GM23338 (cell line): ENCODE results near the gene ESR2. TPM values are rescaled to one million over a fixed set of nuclear protein-coding genes. Genes with fewer than 3 reads are reported as not detected.
A peak's percentile ranks its signal among the peaks of the same experiment; 100 is the strongest.

Experiments
- ATAC-seq: fragments of 200-7000 bp; cut with Tn5 transposase; 3 replicates; pipeline ENCODE4 v1.9.1; 2020
- DNase-seq: peaks from one replicate; pipeline ENCODE4 v3.0.0-alpha.2; 2015; ENCODE audit warnings: low spot score
- H2AFZ ChIP-seq: fragments of 200-600 bp; sonication (generic); 2 replicates; pipeline ENCODE4 v1.8.0; 2016; ENCODE audit warnings: antibody characterized with exemption, mild to moderate bottlenecking, moderate library complexity
- H3F3A ChIP-seq: fragments of 200-600 bp; sonication (generic); replicated peaks from 2 replicates; pipeline ENCODE4 v1.8.0; 2017; ENCODE audit warnings: antibody characterized with exemption, mixed run types, low read depth
- H3K27ac ChIP-seq: fragments of 200-600 bp; sonication (generic); 2 replicates; pipeline ENCODE4 v1.6.1; 2016; ENCODE audit warnings: low read depth
- H3K27me3 ChIP-seq: fragments of 200-600 bp; sonication (generic); 2 replicates; pipeline ENCODE4 v1.8.0; 2016; ENCODE audit warnings: mild to moderate bottlenecking, mixed run types, moderate library complexity; ENCODE audit not compliant: insufficient read depth
- H3K36me3 ChIP-seq: fragments of 200-600 bp; sonication (generic); 2 replicates; pipeline ENCODE4 v1.8.0; 2016; ENCODE audit warnings: mild to moderate bottlenecking; ENCODE audit not compliant: insufficient read depth
- H3K4me1 ChIP-seq: fragments of 200-600 bp; sonication (generic); 2 replicates; pipeline ENCODE4 v1.8.0; 2016; ENCODE audit warnings: mild to moderate bottlenecking, moderate library complexity; ENCODE audit not compliant: insufficient read depth
- H3K4me2 ChIP-seq: fragments of 200-600 bp; sonication (generic); 2 replicates; pipeline ENCODE4 v1.7.1; 2017; ENCODE audit warnings: mixed run types
- H3K4me3 ChIP-seq: fragments of 200-600 bp; sonication (generic); 2 replicates; pipeline ENCODE4 v1.6.1; 2016; ENCODE audit warnings: mixed run types
- H3K79me2 ChIP-seq: fragments of 200-600 bp; sonication (generic); replicated peaks from 2 replicates; pipeline ENCODE4 v1.8.0; 2017; ENCODE audit warnings: mild to moderate bottlenecking; ENCODE audit not compliant: insufficient read depth
- H3K9me2 ChIP-seq: fragments of 200-600 bp; sonication (generic); 2 replicates; pipeline ENCODE4 v1.8.0; 2017; ENCODE audit not compliant: insufficient read depth
- H4K20me1 ChIP-seq: fragments of 200-600 bp; sonication (generic); replicated peaks from 2 replicates; pipeline ENCODE4 v1.8.0; 2017; ENCODE audit warnings: mild to moderate bottlenecking; ENCODE audit not compliant: insufficient read depth
- H3K27ac Mint-ChIP-seq: 2 replicates; pipeline ENCODE4 v1.8.0; 2020; ENCODE audit warnings: inconsistent platforms, mild to moderate bottlenecking, moderate library complexity, mixed read lengths
- H3K27me3 Mint-ChIP-seq: 3 replicates; pipeline ENCODE4 v1.8.0; 2022; ENCODE audit warnings: low read depth, mild to moderate bottlenecking, moderate library complexity, mixed read lengths, inconsistent platforms; ENCODE audit not compliant: insufficient read depth, poor library complexity
- H3K36me3 Mint-ChIP-seq: 3 replicates; pipeline ENCODE4 v1.8.0; 2021; ENCODE audit warnings: low read depth, mild to moderate bottlenecking, inconsistent platforms, moderate library complexity, mixed read lengths
- H3K4me1 Mint-ChIP-seq: 3 replicates; pipeline ENCODE4 v1.8.0; 2020; ENCODE audit warnings: mild to moderate bottlenecking, inconsistent platforms, mixed read lengths
- H3K4me3 Mint-ChIP-seq: 3 replicates; pipeline ENCODE4 v1.8.0; 2021; ENCODE audit warnings: moderate library complexity, mild to moderate bottlenecking, inconsistent platforms, mixed read lengths
- H3K9me3 Mint-ChIP-seq: 3 replicates; pipeline ENCODE4 v1.8.0; 2020; ENCODE audit warnings: moderate library complexity, mild to moderate bottlenecking, inconsistent platforms, mixed read lengths
- CREB1 ChIP-seq: fragments of 250-450 bp; sonication (Bioruptor Pico); IDR thresholded peaks from 2 replicates; pipeline ENCODE4 v1.5.0; 2020; ENCODE audit warnings: low read depth, mild to moderate bottlenecking, moderate library complexity
- CTCF ChIP-seq, 2 experiments: fragments of 200-600 bp in 1 of 2; sonication (generic) in 1 of 2; conservative IDR thresholded peaks; 2 replicates each; pipeline versions ENCODE4 v1.5.1 to v1.6.1; 2016 to 2017; ENCODE audit warnings: antibody characterized with exemption in 2 of 2, low read depth in 2 of 2, mild to moderate bottlenecking in 2 of 2, moderate library complexity in 1 of 2
- ETS1 ChIP-seq: IDR thresholded peaks from 2 replicates; pipeline ENCODE4 v1.6.1; 2016; ENCODE audit warnings: antibody characterized with exemption
- EZH2 ChIP-seq: fragments of 200-600 bp; sonication (generic); IDR thresholded peaks from one replicate; pipeline ENCODE4 v1.8.0; 2017; ENCODE audit warnings: antibody characterized with exemption, mild to moderate bottlenecking, low read depth; ENCODE audit not compliant: unreplicated experiment
- EZH2phosphoT487 ChIP-seq: fragments of 200-600 bp; sonication (generic); IDR thresholded peaks from one replicate; pipeline ENCODE4 v1.8.1; 2018; ENCODE audit warnings: antibody characterized with exemption; ENCODE audit not compliant: unreplicated experiment
- JUNB ChIP-seq: IDR thresholded peaks from one replicate; pipeline ENCODE4 v1.6.1; 2016; ENCODE audit warnings: antibody characterized with exemption; ENCODE audit not compliant: unreplicated experiment
- NANOG ChIP-seq: IDR thresholded peaks from 2 replicates; pipeline ENCODE4 v1.6.1; 2016; ENCODE audit warnings: antibody characterized with exemption, borderline replicate concordance
- POLR2AphosphoS5 ChIP-seq: IDR thresholded peaks from 2 replicates; pipeline ENCODE4 v1.6.1; 2016; ENCODE audit warnings: antibody characterized with exemption, low read depth
- STAT1 ChIP-seq: IDR thresholded peaks from one replicate; pipeline ENCODE4 v1.6.1; 2016; ENCODE audit warnings: antibody characterized with exemption; ENCODE audit not compliant: unreplicated experiment
- ZNF114 ChIP-seq: fragments of 250-450 bp; sonication (Bioruptor Pico); IDR thresholded peaks from 2 replicates; pipeline ENCODE4 v1.5.0; 2020; ENCODE audit warnings: mild to moderate bottlenecking, moderate library complexity
- ZNF331 ChIP-seq: fragments of 250-450 bp; sonication (Bioruptor Pico); IDR thresholded peaks from 2 replicates; pipeline ENCODE4 v1.5.0; 2020; ENCODE audit warnings: low read depth, mild to moderate bottlenecking, moderate library complexity
- polyA plus RNA-seq: library from polyadenylated mRNA; unstranded; fragments of >200 nt; fragmentation: Nextera tagmentation; extraction: Ambion mirVana; gene quantifications from 2 replicates; pipeline ENCODE4 v1.2.1, GENCODE V29; 2016
- total RNA-seq: library from RNA; depleted of rRNA; stranded (reverse); fragments of >200 nt; shearing (Covaris generic); gene quantifications from 2 replicates; pipeline ENCODE4 v1.2.3, GENCODE V29; 2014
- TF ChIP-seq, protein P1 (sequence below): fragments of 250-450 bp; sonication (Bioruptor Pico); IDR thresholded peaks from 2 replicates; pipeline ENCODE4 v1.5.0; 2020; ENCODE audit warnings: mild to moderate bottlenecking, moderate library complexity
- TF ChIP-seq, protein P2 (sequence below): IDR thresholded peaks from one replicate; pipeline ENCODE4 v1.6.1; 2018; ENCODE audit warnings: antibody characterized with exemption; ENCODE audit not compliant: unreplicated experiment

The ESR2 gene
- total and polyA plus RNA-seq, 2 experiments from 2014 or later, result 0.58 to 0.59 TPM

- TF ChIP-seq CTCF (conservative IDR thresholded peaks at IDR 0.05; ENCODE audit: low read depth in 2 of 2) (no peak), POLR2AphosphoS5 (no peak), EZH2 (no peak), EZH2phosphoT487 (no peak), ETS1 (no peak), ZNF331 (CRISPR knock-in tag) (no peak), CREB1 (no peak), STAT1 (no peak), JUNB (no peak), ZNF114 (CRISPR knock-in tag) (no peak), NANOG (no peak)
- TF ChIP-seq, protein P1, sequence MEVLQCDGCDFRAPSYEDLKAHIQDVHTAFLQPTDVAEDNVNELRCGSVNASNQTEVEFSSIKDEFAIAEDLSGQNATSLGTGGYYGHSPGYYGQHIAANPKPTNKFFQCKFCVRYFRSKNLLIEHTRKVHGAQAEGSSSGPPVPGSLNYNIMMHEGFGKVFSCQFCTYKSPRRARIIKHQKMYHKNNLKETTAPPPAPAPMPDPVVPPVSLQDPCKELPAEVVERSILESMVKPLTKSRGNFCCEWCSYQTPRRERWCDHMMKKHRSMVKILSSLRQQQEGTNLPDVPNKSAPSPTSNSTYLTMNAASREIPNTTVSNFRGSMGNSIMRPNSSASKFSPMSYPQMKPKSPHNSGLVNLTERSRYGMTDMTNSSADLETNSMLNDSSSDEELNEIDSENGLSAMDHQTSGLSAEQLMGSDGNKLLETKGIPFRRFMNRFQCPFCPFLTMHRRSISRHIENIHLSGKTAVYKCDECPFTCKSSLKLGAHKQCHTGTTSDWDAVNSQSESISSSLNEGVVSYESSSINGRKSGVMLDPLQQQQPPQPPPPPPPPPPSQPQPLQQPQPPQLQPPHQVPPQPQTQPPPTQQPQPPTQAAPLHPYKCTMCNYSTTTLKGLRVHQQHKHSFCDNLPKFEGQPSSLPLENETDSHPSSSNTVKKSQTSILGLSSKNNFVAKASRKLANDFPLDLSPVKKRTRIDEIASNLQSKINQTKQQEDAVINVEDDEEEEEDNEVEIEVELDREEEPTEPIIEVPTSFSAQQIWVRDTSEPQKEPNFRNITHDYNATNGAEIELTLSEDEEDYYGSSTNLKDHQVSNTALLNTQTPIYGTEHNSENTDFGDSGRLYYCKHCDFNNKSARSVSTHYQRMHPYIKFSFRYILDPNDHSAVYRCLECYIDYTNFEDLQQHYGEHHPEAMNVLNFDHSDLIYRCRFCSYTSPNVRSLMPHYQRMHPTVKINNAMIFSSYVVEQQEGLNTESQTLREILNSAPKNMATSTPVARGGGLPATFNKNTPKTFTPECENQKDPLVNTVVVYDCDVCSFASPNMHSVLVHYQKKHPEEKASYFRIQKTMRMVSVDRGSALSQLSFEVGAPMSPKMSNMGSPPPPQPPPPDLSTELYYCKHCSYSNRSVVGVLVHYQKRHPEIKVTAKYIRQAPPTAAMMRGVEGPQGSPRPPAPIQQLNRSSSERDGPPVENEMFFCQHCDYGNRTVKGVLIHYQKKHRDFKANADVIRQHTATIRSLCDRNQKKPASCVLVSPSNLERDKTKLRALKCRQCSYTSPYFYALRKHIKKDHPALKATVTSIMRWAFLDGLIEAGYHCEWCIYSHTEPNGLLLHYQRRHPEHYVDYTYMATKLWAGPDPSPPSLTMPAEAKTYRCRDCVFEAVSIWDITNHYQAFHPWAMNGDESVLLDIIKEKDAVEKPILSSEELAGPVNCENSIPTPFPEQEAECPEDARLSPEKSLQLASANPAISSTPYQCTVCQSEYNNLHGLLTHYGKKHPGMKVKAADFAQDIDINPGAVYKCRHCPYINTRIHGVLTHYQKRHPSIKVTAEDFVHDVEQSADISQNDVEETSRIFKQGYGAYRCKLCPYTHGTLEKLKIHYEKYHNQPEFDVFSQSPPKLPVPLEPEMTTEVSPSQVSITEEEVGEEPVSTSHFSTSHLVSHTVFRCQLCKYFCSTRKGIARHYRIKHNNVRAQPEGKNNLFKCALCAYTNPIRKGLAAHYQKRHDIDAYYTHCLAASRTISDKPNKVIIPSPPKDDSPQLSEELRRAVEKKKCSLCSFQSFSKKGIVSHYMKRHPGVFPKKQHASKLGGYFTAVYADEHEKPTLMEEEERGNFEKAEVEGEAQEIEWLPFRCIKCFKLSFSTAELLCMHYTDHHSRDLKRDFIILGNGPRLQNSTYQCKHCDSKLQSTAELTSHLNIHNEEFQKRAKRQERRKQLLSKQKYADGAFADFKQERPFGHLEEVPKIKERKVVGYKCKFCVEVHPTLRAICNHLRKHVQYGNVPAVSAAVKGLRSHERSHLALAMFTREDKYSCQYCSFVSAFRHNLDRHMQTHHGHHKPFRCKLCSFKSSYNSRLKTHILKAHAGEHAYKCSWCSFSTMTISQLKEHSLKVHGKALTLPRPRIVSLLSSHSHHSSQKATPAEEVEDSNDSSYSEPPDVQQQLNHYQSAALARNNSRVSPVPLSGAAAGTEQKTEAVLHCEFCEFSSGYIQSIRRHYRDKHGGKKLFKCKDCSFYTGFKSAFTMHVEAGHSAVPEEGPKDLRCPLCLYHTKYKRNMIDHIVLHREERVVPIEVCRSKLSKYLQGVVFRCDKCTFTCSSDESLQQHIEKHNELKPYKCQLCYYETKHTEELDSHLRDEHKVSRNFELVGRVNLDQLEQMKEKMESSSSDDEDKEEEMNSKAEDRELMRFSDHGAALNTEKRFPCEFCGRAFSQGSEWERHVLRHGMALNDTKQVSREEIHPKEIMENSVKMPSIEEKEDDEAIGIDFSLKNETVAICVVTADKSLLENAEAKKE (CRISPR knock-in tag), result no peak
- TF ChIP-seq, protein P2, sequence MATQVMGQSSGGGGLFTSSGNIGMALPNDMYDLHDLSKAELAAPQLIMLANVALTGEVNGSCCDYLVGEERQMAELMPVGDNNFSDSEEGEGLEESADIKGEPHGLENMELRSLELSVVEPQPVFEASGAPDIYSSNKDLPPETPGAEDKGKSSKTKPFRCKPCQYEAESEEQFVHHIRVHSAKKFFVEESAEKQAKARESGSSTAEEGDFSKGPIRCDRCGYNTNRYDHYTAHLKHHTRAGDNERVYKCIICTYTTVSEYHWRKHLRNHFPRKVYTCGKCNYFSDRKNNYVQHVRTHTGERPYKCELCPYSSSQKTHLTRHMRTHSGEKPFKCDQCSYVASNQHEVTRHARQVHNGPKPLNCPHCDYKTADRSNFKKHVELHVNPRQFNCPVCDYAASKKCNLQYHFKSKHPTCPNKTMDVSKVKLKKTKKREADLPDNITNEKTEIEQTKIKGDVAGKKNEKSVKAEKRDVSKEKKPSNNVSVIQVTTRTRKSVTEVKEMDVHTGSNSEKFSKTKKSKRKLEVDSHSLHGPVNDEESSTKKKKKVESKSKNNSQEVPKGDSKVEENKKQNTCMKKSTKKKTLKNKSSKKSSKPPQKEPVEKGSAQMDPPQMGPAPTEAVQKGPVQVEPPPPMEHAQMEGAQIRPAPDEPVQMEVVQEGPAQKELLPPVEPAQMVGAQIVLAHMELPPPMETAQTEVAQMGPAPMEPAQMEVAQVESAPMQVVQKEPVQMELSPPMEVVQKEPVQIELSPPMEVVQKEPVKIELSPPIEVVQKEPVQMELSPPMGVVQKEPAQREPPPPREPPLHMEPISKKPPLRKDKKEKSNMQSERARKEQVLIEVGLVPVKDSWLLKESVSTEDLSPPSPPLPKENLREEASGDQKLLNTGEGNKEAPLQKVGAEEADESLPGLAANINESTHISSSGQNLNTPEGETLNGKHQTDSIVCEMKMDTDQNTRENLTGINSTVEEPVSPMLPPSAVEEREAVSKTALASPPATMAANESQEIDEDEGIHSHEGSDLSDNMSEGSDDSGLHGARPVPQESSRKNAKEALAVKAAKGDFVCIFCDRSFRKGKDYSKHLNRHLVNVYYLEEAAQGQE, result no peak
- H3K9me3 Mint-ChIP-seq, result no peaks in the 10 kb centered on the region
- no peaks in the 10 kb centered on the region for H3K9me2 ChIP-seq
- no peak overlapping the region for H3K4me3 Mint-ChIP-seq
- no peaks in the 10 kb centered on the region for H3K27me3 ChIP-seq
- peaks cover 22% of the 10 kb centered on the region for H3K4me1 ChIP-seq
- no peak overlapping the region for H3K4me3 ChIP-seq
- H3K36me3 ChIP-seq, result no peaks in the 10 kb centered on the region
- peak overlapping the region; percentile 11 for H3K27ac Mint-ChIP-seq
- no peaks in the 10 kb centered on the region for H3F3A ChIP-seq
- no peaks in the 10 kb centered on the region for H4K20me1 ChIP-seq
- peaks cover 7% of the 10 kb centered on the region; the same call in 2 of the 3 replicates for H3K36me3 Mint-ChIP-seq
- no peak overlapping the region for H3K4me2 ChIP-seq
- no peaks in the 10 kb centered on the region for H3K79me2 ChIP-seq
- ATAC-seq (no peak), DNase-seq (no peak)
- no peak overlapping the region for H2AFZ ChIP-seq
- peaks cover 18% of the 10 kb centered on the region for H3K4me1 Mint-ChIP-seq
- H3K27me3 Mint-ChIP-seq, result peaks cover 4% of the 10 kb centered on the region
- H3K27ac ChIP-seq, result 0 out of 2 replicates have a peak overlapping the region, but pooled peaks have one; percentile 12
Measured at GRCh38 chr14:64059454-64060198, 234.5 kb downstream of the ESR2 start.
